Activated CD4-positive, CD25-positive, alpha-beta regulatory T cell (primary cell): ENCODE results near the gene PTPN11.
"Not testable (repeated sequence)": the region's sequence is repeated elsewhere in the genome, so short reads cannot be mapped to it uniquely, and the experiment has no call there.

Experiments
- DNase-seq, 4 experiments: peaks; one replicate each; lab custom pipeline; 2025; lab: John Stamatoyannopoulos, UW

Gene PTPN11

DNA sequence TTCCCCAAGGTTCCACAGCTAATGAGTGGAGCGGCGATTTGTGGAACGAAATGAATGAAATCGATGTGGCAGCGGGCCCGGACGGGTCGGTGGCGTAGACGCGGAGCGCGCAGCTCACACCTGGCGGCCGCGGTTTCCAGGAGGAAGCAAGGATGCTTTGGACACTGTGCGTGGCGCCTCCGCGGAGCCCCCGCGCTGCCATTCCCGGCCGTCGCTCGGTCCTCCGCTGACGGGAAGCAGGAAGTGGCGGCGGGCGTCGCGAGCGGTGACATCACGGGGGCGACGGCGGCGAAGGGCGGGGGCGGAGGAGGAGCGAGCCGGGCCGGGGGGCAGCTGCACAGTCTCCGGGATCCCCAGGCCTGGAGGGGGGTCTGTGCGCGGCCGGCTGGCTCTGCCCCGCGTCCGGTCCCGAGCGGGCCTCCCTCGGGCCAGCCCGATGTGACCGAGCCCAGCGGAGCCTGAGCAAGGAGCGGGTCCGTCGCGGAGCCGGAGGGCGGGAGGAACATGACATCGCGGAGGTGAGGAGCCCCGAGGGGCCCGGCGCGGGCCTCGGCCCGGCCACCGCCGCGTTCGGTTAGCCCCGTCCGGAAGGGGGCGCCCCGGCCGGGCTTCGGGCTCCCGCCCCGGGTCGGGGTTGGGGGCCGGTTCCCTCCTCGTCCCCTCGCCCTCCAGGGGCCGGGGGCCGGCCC is at the start of gene PTPN11:
Gene PTPN11 (plus strand): TSS at position 340 of the 689 bp plus-strand sequence. CDS start 165 bp downstream, at position 505.
- DNase-seq, result peak; percentile 76 to 88 (median 80)

DNA sequence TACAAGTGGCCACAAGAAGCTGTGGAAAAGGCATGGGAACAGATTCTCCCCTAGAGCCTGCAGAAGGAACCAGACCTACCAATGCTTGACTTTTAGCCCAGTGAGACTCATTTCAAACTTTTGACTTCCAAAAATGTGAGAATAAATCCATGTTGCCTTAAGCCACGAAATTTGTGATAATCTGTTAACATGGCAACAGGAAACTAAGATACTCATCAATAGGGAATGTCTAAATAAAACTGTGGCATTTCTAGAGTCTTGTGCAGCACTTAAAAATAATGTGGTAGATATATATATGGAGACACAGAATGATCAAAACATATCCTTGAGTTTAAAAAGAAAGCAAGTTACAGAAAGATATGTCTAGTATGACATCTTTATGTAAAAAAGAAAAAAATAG is 48.5 kb upstream of the PTPN11 start:
- DNase-seq, result no peak

DNA sequence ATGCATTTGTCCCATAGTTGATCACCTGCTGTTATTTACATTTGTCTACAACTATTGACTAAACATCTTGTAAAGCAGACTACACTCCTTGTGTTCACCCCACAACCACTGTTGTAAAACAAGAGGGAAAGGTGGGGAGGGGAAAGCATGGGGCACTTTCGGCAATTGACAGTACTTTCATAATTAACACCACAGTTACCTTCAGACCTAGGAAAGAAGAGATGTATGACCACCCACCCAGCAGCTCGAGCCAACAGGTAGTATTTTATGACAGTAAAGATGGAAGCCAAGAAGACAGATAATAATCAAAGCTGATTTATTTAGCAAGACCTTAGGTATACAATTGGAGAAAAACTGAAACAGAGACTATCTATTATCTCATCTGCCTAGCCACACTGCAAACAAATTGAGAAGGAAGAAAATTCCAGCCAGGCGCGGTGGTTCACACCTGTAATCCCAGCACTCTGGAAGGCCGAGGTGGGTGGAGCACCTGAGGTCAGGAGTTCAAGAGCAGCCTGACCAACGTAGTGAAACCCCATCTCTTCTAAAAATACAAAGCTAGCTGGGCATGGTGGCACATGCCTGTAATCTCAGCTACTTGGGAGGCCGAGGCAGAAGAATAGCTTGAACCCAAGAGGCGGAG is 47.8 kb upstream of the PTPN11 start:
- DNase-seq, result no peak

DNA sequence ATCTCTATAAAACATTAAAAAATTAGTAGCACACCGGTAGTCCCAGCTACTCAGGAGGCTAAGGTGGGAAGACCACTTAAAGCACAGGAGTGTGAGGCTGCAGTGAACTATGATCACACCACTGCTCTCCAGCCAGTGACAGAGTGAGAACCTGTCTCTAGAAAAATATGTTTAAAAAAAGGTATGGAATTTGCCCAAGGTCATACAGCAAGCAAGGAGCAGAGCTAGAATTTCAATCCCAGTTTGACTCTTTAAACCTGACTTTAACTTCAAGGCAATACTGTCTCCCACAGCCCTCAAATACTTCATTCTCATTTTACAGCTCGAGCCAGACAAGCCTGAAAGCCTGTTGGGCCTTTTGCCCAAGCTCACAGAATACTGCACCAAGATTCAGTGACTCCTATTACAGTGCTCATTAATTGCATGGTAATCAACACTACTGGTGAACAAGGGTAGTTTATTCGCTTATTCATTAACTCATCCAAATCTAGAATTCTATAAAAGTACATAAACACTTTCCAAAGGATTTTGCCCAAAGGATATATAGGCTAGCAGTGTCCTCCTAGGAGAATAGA is 44.5 kb upstream of the PTPN11 start:
- no peak for DNase-seq

DNA sequence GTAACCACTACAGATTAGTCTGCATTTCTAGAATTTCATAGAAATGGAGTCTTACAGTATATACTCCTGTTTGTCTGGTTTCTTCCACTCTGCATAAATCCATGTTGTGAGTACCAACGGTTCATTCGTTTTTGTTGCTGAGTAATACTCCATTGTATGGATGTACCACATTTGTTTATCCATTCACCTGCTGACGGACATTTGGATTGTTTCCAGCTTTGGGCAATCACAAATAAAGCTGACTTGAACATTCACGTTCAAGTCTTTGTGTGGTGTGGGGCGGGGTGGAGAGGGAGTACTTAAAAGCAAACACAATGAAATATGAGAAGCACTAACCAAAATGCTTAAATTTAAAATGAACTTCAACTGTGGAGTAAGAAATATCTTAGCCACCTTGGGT is 43.6 kb upstream of the PTPN11 start:
- no peak for DNase-seq

DNA sequence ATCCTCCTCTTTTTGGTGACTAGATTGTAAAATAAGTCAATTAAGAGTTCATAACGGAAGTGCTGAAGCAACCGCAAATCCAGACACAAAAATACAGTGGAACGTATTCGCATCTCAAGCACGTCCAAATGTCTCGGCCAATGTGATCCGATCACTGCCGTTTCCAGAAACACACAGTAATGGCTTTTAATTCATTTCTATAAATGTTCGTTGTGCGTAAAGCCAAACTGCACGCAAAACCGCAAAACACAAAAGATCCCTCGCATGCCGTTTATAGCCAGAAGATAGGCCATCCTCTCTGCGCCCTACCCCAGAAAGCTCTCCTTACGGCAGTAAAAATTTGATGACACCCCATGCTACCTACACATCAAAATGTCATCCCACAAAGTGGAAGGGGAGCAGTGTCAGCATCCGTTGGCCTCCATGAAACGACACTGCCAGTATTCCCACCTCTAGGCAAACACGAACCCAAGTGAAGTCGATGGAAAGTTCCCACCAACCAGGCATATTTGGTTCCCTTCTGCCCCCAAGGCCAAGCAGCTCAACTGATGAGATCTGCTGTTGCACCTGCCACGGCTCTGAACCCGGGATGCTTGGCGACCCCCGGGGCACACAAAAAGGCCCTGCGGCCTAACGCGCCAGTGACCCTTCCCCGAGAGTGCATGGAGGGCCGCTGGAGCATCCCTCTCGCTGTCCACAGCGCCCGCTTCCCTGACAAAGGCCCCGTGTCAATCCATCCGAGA is 37.9 kb upstream of the PTPN11 start:
- DNase-seq, result no peak

DNA sequence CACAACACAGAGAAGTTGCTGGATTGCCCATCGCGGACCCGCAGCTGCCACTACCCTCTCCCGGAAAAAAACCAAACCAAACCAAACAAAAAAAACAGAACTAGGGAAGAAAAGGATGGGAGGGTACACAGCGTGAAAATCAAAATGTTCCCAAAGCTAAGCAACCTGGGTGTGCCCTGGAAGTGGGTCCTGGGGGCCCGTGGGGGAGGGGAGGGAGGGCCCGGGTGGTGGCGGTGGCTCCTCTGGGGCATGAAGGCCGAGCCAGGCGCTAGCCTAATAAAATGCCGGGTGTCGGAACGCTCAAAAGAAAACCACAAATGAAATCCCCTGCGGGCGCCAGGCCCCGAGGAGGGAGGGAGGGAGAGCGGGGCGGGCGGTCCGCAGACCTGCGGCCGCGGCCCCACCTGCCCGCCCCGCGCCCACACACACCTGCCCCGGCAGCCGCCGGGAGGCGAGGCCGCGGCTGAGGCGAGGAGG is 37.3 kb upstream of the PTPN11 start:
- no peak for DNase-seq

DNA sequence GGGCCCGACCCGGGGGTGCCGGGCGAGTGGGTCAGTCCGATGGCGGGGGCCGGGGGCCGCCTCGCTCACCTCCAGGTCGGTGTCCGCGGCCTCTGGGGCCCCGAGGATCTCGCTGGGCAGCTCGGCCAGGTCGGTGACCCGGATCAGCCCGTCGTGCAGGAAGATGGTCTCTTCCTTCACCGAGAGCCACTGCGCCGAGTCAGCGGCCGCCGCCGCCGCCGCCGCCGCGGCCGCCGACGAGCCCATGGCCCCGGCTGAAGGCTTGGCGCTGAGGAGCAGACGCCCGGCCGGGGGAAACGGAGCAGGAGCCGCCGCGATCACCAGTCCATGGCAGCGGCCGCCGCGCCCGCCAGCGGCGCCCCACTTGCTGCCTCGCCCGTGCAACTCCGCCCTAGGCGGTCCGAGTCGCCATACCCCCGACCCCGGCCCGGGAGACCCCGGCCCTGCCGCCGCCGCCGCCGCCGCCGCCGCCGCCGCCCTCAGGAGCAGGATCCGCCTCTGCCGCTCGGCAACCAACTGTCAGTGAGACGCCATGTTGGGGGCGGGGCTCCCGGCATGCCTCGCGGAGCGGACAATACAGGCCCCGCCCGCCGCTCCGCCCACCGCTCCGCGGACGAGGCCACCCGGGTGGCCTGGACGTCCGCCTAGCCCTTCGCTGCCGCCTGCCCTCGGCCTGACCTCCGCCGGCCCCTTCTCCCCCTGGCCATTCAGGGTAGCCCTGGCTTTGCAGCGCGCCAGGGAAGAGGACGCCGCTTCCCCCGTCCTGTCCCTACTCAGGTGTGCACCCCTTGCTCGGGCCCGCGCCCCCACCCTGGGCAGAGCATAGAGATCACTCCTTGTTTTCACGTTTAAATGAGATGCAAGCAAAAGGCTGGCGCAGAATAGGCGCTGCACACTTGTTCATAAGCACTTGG is 36.6 kb upstream of the PTPN11 start, which contains the start of gene HECTD4:
Gene HECTD4 (minus strand): TSS at position 549 of the 914 bp plus-strand sequence. CDS start 303 bp downstream, at position 246.
- peak; percentile 80 to 91 (median 86) for DNase-seq

DNA sequence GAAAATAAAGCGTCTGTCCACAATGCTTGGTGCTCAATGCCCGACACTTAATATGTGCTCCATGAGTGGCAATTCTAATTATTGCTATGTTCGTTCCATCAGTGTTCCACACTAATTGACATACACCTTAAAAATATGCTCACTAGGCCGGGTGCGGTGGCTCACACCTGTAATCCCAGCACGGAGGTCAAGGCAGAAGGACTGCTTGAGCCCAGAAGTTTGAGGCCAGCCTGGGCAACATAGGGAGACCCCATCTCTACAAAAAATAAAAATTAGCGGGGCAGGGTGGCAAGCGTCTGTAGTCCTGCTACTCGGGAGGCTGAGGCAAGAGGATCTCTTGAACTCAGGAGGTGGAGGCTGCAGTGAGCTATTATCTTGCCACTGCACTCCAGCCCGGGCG is 35.9 kb upstream of the PTPN11 start:
- DNase-seq, result no peak

DNA sequence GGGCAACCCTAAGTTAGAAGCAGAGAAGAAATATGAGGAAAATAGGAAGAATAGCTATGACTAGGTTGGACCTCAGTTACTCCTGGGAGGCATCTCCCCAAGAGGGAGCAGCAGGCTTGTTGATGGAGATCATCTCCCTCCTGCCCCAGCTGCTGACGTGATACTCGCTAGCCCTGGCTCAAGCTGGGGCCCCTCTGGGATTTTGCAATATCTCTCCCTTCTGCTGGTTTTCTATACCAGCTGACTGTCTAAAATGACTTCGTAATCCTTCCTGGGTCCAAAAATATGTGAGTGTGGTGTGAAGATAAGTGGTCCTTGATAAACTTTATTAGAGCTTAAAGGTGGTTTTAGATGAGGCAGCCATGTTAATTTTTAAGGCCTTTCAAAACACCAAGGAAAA is 32.0 kb upstream of the PTPN11 start:
- DNase-seq, result no peak

DNA sequence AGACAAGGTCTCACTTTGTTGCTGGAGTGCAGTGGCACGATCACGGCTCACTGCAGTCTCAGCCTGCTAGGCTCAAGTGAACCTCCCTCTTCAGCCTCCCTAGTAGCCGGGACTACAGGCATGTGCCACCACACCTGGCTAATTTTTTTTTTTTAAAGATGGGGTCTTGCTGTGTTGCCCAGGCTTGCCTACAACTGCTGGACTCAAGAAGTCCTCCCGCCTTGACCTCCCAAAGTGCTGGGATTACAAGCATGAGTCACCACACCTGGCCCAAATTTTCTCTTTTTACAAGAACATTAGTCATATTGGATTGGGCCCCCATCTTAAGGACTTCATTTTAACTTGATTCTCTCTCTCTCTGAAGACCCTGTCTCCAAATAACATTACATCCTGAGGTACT is 29.5 kb upstream of the PTPN11 start:
- DNase-seq, result no peak

DNA sequence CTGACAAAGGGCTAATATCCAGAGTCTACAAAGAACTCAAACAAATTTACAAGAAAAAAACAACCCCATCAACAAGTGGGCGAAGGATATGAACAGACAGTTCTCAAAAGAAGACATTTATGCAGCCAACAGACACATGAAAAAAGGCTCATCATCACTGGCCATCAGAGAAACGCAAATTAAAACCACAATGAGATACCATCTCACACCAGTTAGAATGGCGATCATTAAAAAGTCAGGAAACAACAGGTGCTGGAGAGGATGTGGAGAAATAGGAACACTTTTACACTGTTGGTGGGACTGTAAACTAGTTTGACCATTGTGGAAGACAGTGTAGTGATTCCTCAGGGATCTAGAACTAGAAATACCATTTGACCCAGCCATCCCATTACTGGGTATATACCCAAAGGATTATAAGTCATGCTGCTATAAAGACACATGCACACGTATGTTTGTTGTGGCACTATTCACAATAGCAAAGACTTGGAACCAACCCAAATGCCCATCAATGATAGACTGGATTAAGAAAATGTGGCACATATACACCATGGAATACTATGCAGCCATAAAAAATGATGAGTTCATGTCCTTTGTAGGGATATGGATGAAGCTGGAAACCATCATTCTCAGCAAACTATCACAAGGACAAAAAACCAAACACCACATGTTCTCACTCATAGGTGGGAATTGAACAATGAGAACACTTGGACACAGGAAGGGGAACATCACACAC is 28.7 kb upstream of the PTPN11 start:
- DNase-seq, result not testable (repeated sequence)

DNA sequence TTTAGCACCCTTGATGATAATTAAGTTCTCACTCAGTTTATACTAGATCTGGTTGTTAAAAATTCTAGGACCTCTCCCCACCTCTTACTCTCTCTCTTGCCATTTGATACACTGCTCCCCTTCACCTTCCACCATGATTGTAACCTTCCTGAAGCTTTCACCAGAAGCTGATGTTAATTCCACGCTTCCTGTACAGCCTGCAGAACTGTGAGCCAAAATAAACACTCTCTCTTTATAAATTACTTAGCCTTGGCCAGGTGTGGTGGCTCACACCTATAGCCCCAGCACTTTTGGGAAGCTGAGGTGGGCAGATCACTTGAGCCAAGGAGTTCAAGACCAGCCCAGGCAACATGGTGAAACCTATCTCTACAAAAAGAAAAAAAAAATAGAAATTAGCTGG is 25.4 kb upstream of the PTPN11 start:
- DNase-seq, result no peak

DNA sequence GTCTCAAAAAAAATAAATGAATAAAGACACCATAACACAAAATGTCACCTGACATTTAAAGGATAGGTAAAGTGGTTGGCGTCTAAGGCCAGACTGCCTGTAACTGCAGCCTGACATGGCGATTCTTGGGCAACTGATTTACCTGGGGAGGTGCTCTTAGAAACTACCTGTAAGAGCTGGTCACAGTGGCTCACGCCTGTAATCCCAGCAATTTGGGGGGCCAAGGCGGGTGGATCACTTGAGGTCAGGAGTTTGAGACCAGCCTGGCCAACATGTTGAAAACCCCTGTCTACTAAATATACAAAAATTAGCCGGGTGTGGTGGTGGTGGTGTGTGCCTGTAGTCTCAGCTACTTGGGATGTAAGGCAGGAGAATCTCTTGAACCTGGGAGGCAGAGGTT is 17.7 kb upstream of the PTPN11 start:
- DNase-seq, result no peak

DNA sequence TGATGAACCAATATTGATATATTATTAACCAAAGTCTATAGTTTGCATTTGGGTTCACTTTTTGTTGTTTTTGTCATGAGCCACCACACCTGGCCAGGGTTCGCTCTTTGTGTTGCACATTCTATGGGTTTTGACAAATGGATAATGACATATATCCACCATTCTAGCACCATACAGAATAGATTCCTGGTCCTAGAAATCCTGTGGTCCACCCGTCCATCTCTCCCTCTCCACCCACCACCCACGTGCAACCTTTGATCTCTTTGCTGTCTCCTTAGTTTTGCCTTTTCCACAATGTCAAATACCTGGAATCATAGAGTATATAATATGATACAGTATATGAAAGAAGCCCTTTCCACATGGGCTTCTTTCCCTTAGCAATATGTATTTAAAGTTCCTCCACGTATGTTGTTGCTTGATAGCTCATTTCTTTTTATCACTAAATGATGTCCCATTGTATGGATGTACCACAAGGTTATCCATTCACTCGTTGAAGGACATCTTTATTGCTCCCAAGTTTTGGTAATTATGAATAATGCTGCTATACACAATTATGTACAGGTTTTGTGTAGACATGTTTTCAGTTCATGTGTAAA is 16.7 kb upstream of the PTPN11 start:
- no peak for DNase-seq

DNA sequence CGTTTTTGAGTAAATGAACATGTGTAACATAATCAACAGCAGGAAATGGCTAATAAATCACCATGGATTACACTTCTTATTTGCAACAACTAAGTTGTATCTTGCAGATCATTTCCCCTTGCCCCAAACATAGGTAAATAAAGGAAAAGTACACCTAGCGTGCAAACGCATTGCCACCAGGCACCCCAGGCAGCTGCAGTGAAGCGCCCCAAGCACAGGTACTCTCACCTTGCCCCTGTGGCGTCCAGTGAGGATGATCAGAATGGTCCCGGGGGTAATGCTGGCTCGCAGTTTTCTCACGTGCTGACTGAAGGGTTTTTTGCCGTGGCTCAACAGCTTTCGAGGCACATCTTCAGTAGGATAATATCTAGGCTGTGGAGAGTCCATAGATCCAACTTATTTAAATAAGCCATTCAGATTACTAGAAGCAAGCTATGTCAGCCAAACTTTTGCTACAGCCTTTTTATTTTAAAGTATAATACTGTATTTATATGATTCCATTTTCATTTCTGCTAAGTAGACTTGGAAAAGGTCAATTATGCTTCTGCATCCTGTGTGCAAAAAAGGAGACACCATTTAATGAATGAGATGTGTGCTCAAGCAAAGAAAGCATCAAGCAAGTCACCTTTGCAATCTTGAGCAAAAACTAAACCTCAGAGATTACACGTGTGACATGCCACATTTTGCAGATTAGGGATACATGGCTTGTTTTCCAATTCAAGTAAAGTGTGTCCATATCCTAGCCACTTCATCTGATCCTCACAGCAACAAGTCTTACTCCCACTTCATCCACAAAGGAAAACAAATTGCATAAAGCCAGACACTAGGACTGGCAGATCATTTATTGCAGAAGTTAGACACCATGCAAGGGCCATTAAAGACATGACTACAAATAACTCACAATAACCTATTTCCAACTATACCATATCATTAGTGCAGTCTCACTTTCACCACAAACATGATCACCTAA is 11.9 kb upstream of the PTPN11 start:
- no peak for DNase-seq

DNA sequence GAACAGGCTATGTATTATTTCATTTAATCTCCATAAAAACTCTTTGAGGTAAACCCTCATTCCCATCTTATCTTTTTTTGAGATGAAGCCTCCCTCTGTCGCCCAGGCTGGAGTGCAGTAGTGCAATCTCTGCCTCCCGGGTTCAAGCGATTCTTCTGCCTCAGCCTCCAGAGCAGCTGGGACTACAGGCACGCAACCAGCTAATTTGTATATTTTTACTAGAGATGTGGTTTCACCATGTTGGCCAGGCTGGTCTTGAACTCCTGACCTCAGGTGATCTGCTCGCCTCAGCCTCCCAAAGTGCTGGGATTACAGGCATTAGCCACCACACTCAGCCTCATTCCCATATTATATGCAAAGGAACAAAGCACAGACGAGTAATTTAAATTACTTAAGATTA is 11.1 kb upstream of the PTPN11 start:
- not testable (repeated sequence) for DNase-seq

DNA sequence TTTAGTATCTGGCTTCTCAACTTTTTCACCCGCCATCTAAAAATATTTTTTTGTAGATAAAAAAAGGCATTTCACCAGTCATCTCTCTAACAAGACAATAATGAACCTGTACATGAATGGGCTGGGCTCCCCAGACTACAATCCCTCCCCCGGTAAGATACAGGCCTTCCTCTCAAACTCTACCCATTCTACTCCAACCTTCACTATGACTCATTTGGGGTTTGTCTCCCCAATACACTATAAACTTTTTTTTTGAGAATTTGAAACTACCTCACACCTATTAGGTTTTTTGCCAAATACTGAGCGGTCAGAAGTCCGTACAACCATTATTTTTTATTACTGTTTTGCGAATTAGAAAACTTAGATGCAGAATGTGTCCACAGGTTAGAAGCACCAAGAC is 10.1 kb upstream of the PTPN11 start:
- no peak for DNase-seq
